GM23338 (cell line): ENCODE measurements around the gene FHIT. TPM values are rescaled to one million over a fixed set of nuclear protein-coding genes. Genes with fewer than 3 reads are reported as not detected.

ENCODE experiments used
- ATAC-seq: fragments of 200-7000 bp; cut with Tn5 transposase; 3 replicates; pipeline ENCODE4 v1.9.1; 2020
- DNase-seq: peaks from one replicate; pipeline ENCODE4 v3.0.0-alpha.2; 2015; ENCODE audit warnings: low spot score
- H2AFZ ChIP-seq: fragments of 200-600 bp; sonication (generic); 2 replicates; pipeline ENCODE4 v1.8.0; 2016; ENCODE audit warnings: antibody characterized with exemption, mild to moderate bottlenecking, moderate library complexity
- H3F3A ChIP-seq: fragments of 200-600 bp; sonication (generic); replicated peaks from 2 replicates; pipeline ENCODE4 v1.8.0; 2017; ENCODE audit warnings: antibody characterized with exemption, mixed run types, low read depth
- H3K27ac ChIP-seq: fragments of 200-600 bp; sonication (generic); 2 replicates; pipeline ENCODE4 v1.6.1; 2016; ENCODE audit warnings: low read depth
- H3K27me3 ChIP-seq: fragments of 200-600 bp; sonication (generic); 2 replicates; pipeline ENCODE4 v1.8.0; 2016; ENCODE audit warnings: mild to moderate bottlenecking, mixed run types, moderate library complexity; ENCODE audit not compliant: insufficient read depth
- H3K36me3 ChIP-seq: fragments of 200-600 bp; sonication (generic); 2 replicates; pipeline ENCODE4 v1.8.0; 2016; ENCODE audit warnings: mild to moderate bottlenecking; ENCODE audit not compliant: insufficient read depth
- H3K4me1 ChIP-seq: fragments of 200-600 bp; sonication (generic); 2 replicates; pipeline ENCODE4 v1.8.0; 2016; ENCODE audit warnings: mild to moderate bottlenecking, moderate library complexity; ENCODE audit not compliant: insufficient read depth
- H3K4me2 ChIP-seq: fragments of 200-600 bp; sonication (generic); 2 replicates; pipeline ENCODE4 v1.7.1; 2017; ENCODE audit warnings: mixed run types
- H3K4me3 ChIP-seq: fragments of 200-600 bp; sonication (generic); 2 replicates; pipeline ENCODE4 v1.6.1; 2016; ENCODE audit warnings: mixed run types
- H3K79me2 ChIP-seq: fragments of 200-600 bp; sonication (generic); replicated peaks from 2 replicates; pipeline ENCODE4 v1.8.0; 2017; ENCODE audit warnings: mild to moderate bottlenecking; ENCODE audit not compliant: insufficient read depth
- H3K9me2 ChIP-seq: fragments of 200-600 bp; sonication (generic); 2 replicates; pipeline ENCODE4 v1.8.0; 2017; ENCODE audit not compliant: insufficient read depth
- H4K20me1 ChIP-seq: fragments of 200-600 bp; sonication (generic); replicated peaks from 2 replicates; pipeline ENCODE4 v1.8.0; 2017; ENCODE audit warnings: mild to moderate bottlenecking; ENCODE audit not compliant: insufficient read depth
- H3K27ac Mint-ChIP-seq: 2 replicates; pipeline ENCODE4 v1.8.0; 2020; ENCODE audit warnings: inconsistent platforms, mild to moderate bottlenecking, moderate library complexity, mixed read lengths
- H3K27me3 Mint-ChIP-seq: 3 replicates; pipeline ENCODE4 v1.8.0; 2022; ENCODE audit warnings: low read depth, mild to moderate bottlenecking, moderate library complexity, mixed read lengths, inconsistent platforms; ENCODE audit not compliant: insufficient read depth, poor library complexity
- H3K36me3 Mint-ChIP-seq: 3 replicates; pipeline ENCODE4 v1.8.0; 2021; ENCODE audit warnings: low read depth, mild to moderate bottlenecking, inconsistent platforms, moderate library complexity, mixed read lengths
- H3K4me1 Mint-ChIP-seq: 3 replicates; pipeline ENCODE4 v1.8.0; 2020; ENCODE audit warnings: mild to moderate bottlenecking, inconsistent platforms, mixed read lengths
- H3K4me3 Mint-ChIP-seq: 3 replicates; pipeline ENCODE4 v1.8.0; 2021; ENCODE audit warnings: moderate library complexity, mild to moderate bottlenecking, inconsistent platforms, mixed read lengths
- H3K9me3 Mint-ChIP-seq: 3 replicates; pipeline ENCODE4 v1.8.0; 2020; ENCODE audit warnings: moderate library complexity, mild to moderate bottlenecking, inconsistent platforms, mixed read lengths
- EZH2phosphoT487 ChIP-seq: fragments of 200-600 bp; sonication (generic); IDR thresholded peaks from one replicate; pipeline ENCODE4 v1.8.1; 2018; ENCODE audit warnings: antibody characterized with exemption; ENCODE audit not compliant: unreplicated experiment
- JUNB ChIP-seq: IDR thresholded peaks from one replicate; pipeline ENCODE4 v1.6.1; 2016; ENCODE audit warnings: antibody characterized with exemption; ENCODE audit not compliant: unreplicated experiment
- ZNF114 ChIP-seq: fragments of 250-450 bp; sonication (Bioruptor Pico); IDR thresholded peaks from 2 replicates; pipeline ENCODE4 v1.5.0; 2020; ENCODE audit warnings: mild to moderate bottlenecking, moderate library complexity
- ZNF462 ChIP-seq: fragments of 250-450 bp; sonication (Bioruptor Pico); IDR thresholded peaks from 2 replicates; pipeline ENCODE4 v1.5.0; 2020; ENCODE audit warnings: mild to moderate bottlenecking, moderate library complexity
- polyA plus RNA-seq: library from polyadenylated mRNA; unstranded; fragments of >200 nt; fragmentation: Nextera tagmentation; extraction: Ambion mirVana; gene quantifications from 2 replicates; pipeline ENCODE4 v1.2.1, GENCODE V29; 2016
- total RNA-seq: library from RNA; depleted of rRNA; stranded (reverse); fragments of >200 nt; shearing (Covaris generic); gene quantifications from 2 replicates; pipeline ENCODE4 v1.2.3, GENCODE V29; 2014
- TF ChIP-seq, protein P1 (sequence below), 2 experiments: fragments of 200-600 bp in 1 of 2; sonication (generic) in 1 of 2; conservative IDR thresholded peaks; 2 replicates each; pipeline versions ENCODE4 v1.5.1 to v1.6.1; 2016 to 2017; ENCODE audit warnings: antibody characterized with exemption in 2 of 2, low read depth in 2 of 2, mild to moderate bottlenecking in 2 of 2, moderate library complexity in 1 of 2

The FHIT gene
- total and polyA plus RNA-seq, 2 experiments from 2014 or later = 3.0 to 8.3 TPM

GRCh38 chr3:61186030-61186429, 65.2 kb downstream of the FHIT start:
- H3F3A ChIP-seq = no peaks in the 10 kb centered on the region
- H3K4me1 ChIP-seq = no peaks in the 10 kb centered on the region
- no peak for ATAC-seq
- H3K36me3 ChIP-seq = no peaks in the 10 kb centered on the region
- H4K20me1 ChIP-seq = no peaks in the 10 kb centered on the region
- Mint-ChIP-seq H3K9me3 (no peaks in the 10 kb centered on the region; the same call in 2 of the 3 replicates), H3K36me3 (no peaks in the 10 kb centered on the region; the same call in 1 of the 3 replicates), H3K27me3 (peaks cover 4% of the 10 kb centered on the region), H3K27ac (no peak overlapping the region), H3K4me1 (no peaks in the 10 kb centered on the region), H3K4me3 (no peak overlapping the region)
- no peaks in the 10 kb centered on the region for H3K27me3 ChIP-seq
- no peak overlapping the region for H3K27ac ChIP-seq
- TF ChIP-seq, protein P1, sequence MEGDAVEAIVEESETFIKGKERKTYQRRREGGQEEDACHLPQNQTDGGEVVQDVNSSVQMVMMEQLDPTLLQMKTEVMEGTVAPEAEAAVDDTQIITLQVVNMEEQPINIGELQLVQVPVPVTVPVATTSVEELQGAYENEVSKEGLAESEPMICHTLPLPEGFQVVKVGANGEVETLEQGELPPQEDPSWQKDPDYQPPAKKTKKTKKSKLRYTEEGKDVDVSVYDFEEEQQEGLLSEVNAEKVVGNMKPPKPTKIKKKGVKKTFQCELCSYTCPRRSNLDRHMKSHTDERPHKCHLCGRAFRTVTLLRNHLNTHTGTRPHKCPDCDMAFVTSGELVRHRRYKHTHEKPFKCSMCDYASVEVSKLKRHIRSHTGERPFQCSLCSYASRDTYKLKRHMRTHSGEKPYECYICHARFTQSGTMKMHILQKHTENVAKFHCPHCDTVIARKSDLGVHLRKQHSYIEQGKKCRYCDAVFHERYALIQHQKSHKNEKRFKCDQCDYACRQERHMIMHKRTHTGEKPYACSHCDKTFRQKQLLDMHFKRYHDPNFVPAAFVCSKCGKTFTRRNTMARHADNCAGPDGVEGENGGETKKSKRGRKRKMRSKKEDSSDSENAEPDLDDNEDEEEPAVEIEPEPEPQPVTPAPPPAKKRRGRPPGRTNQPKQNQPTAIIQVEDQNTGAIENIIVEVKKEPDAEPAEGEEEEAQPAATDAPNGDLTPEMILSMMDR (conservative IDR thresholded peaks at IDR 0.05; ENCODE audit: low read depth in 2 of 2) = no peak
- TF ChIP-seq ZNF114 (CRISPR knock-in tag) (no peak), EZH2phosphoT487 (no peak), JUNB (no peak), ZNF462 (no peak)
- H3K4me2 ChIP-seq = no peak overlapping the region
- no peaks in the 10 kb centered on the region for H3K9me2 ChIP-seq
- no peaks in the 10 kb centered on the region for H3K79me2 ChIP-seq
- H3K4me3 ChIP-seq = no peak overlapping the region
- no peak for DNase-seq
- no peak overlapping the region for H2AFZ ChIP-seq
